Stimulated activated CD4-positive, alpha-beta T cell treated with anti-CD3 and anti-CD28 coated beads, Interleukin-15, amount 100 ng/mL, for 1 hour (primary cell): Measurements from ENCODE around the gene PCID2.
"Not testable (repeated sequence)": the region's sequence is repeated elsewhere in the genome, so short reads cannot be mapped to it uniquely, and the experiment has no call there.

Experiments
- DNase-seq, 2 donors: peaks; one replicate each; pipeline ENCODE4 v3.0.0-alpha.2; 2020; ENCODE audit warnings: low read depth in 1 of 2, low spot score in 1 of 2

The PCID2 gene

GRCh38 chr13:113208421-113209335, at the start of gene PCID2:
TSS of gene PCID2 (minus strand) at chr13:113208669. CDS start at chr13:113208634, 35 bp downstream.
- DNase-seq: peak; percentile 85 to 93

GRCh38 chr13:113257908-113258307, 49.4 kb upstream of the PCID2 start:
- DNase-seq: not testable (repeated sequence)

DNA sequence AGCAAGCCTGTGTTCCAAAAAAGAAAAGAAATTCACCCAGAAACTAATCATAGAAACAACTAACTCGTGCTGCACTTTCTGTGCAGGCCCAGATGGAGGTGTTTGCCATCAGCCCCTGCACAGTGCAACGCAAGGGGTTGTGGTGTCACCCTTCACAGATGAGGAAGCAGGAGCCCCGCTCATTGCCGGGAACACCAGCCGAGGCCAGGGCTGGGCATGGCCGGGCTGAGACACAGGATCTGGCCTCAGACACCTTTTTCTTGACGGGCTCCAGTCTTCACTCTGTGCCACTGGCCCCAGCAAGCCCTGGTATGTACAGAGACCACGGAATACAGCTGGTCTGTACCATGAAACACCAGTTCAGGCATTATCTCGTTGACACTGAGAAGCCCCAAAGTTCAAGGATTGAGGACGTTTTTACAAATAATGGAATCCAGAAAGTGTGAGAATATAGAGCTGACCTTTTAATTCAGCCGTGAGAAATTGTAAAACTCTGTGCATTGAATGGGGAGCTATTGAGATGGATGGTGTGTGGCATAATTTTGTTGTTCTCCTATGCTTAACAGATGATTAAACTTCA, 44.1 kb upstream of the PCID2 start:
- DNase-seq: no peak

DNA sequence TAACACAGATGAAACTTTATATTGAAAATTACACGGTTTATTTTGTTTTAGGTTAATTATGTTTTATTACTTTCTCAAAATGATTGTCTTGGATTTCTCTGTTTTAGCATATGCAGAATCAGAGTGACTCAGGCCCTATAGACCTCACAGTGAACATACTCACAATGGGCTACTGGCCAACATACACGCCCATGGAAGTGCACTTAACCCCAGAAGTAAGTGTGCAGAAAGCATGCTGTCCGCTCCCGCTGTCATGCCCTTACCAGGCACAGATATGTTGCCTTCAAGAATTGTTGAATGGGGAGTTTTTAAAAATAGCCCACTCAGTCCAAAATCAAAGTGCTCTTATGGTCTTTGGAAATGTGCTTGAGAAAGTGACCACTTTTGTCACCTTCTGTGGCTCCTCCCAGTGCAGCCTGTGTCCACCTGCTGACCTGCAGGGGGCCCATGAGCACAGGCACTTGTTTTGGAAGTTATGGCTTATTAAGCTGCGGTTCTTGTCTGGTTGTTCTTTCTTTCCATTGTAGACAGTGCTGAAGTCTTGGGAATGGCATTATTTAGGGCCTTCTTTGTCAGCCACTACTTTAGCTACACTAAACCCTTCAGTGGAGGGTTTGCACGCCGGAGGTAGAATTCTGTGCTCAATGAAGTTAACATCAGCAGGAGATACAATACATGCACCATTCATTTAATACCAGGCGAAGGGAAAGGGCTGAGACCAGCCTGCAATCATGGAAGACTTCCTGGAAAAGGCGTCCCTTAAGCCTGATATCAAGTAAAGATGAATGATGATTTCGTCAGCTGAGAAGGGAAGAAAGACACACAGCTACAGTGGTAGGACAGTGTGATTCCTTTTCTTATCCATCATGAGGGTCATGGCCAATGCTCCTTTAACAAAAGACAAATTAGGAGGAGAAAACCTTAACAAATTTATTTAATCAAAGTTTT, 37.7 kb upstream of the PCID2 start:
- DNase-seq: no peak

DNA sequence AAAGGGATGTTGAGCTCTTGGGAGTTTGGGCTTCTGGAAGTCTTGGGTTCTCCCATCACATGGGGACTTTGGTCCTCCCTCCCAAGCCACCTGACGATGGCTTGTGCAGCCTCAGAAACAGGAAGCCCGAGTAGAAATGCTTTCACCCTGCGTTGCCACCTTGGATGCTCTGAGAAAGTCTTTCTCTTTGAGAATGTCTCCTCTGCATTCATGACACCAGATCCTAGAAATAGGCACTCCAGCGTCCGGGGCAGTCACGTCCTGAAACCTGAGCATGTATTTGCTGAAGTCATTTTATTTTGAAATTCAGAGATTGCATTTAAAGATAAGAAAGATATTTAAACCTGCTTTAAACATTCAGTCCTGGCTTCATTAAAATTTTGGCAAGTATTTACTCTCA, 35.4 kb upstream of the PCID2 start:
- no peak for DNase-seq

GRCh38 chr13:113241623-113242022, 33.2 kb upstream of the PCID2 start:
- not testable (repeated sequence) for DNase-seq

DNA sequence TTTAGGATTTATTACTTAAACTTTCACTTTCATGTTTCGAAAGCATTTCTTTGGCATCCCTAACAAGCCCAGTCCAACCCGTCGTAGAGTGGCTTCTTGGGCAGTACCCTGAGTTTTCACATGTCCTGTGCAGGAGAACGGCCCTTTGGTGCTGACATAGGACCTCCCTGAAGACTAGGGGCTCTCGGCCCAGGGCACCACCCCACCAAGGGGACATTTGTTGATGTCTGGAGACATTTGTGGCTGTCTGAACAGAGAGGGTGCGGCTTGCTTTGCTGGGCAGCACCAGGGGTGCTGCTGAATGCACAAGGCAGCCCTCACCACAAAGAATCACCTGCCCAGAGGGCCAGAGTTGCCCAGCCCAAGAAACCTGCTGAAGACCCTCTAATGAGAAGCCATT, 31.5 kb upstream of the PCID2 start:
- DNase-seq: no peak

DNA sequence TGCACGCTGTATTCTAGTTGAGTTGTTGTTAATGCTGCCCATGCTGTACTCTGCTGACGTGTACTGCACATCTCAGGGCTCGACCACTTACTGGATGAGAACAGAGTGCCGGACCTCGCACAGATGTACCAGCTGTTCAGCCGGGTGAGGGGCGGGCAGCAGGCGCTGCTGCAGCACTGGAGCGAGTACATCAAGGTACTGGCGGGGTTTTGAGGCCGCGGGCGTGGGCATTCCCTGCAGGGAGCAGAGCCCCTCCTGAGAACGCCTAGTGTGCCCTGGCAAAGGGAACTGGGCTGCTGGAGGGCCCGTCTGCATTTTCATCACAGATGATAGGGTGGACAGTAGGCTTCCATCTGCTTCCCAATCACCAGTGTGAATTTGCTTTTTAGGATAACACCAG, 30.9 kb upstream of the PCID2 start:
- no peak for DNase-seq

GRCh38 chr13:113238536-113238935, 30.1 kb upstream of the PCID2 start:
- no peak for DNase-seq

GRCh38 chr13:113233101-113233500, 24.6 kb upstream of the PCID2 start:
- no peak for DNase-seq

GRCh38 chr13:113232208-113233003, 23.9 kb upstream of the PCID2 start:
- no peak for DNase-seq

DNA sequence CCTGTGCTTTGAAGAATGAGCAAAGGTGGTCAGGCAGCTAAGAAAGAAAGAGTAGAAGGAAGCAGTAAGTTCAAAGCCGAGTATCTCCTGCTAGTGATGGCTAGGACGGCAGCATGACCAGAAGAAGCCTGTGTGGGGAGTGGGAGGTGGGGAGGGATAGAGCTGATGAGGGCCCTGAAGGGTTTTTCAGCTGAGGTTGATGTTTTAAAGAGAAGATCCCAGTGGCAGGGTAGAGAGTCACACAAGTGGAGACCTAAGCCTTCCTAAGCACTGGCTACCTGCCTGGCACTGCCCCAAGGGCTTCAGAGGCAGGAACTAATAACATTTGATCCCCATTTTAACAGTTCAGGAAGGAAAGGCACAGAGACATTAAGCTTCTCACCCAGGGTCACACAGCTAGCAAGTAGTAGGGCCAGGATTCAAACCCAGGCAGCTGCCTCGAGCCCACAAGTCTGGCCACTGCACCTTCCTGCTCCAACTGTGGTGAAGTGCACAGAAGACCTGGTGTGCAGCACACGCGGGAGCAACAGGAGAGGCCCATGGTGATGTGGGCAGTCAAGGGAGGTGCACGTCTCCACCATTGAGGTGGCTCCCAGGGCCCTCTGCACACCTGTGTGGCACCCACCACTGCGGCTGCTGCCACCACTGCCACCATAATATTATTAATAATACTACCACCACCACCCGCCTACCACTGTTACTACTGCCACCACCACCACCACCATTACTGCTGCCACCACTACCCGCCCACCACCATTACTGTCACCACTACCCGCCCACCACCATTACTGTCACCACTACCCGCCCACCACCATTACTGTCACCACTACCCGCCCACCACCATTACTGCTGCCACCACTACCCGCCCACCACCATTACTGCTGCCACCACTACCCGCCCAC, 23.1 kb upstream of the PCID2 start:
- DNase-seq: no peak

DNA sequence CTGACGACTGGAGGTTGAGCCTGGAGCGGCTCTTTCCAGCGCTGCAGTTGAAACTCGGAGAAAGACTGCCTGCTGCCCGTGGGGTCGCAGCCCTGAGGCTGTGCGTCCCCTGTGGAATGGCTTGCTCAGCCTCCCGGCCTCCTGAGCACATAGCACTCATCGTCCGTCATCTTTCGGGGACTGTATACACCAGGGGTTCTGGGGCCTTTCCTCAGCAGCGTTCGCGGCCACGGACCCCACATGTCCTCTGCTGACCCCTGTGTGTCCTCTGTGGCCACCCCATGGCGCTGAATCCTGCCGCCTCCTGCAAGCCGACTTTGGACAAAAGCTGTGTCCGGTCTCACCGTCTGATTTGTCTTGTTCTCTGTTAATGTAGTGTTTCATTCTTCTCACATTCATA, 21.3 kb upstream of the PCID2 start:
- DNase-seq: no peak

- no peak for DNase-seq
These were observed 20.7 kb upstream of the PCID2 start for GRCh38 chr13:113229161-113229560.

GRCh38 chr13:113226873-113227450, 18.5 kb upstream of the PCID2 start:
- DNase-seq: no peak

DNA sequence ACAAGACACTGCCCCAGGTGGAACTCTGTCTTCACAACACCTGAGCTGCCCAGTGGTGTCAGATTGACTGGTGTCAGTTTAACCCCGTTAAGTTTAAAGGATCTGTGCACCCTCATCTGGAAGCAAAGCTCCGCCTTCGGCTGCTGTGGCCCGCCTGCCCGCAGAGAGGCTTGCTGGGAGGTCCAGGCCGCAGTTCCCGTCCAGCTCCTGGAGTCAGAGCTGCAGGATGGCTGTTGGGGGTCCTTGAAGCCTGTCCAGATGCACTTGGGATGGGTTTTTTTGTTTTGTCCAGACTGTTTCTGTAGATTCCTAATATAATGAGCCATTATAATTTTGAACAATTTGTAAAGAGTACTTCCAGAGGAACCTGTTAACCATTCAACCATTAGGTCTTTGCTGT, 17.0 kb upstream of the PCID2 start:
- DNase-seq: no peak

GRCh38 chr13:113224486-113224885, 16.0 kb upstream of the PCID2 start:
- DNase-seq: no peak

GRCh38 chr13:113223070-113223469, 14.6 kb upstream of the PCID2 start:
- DNase-seq: no peak

DNA sequence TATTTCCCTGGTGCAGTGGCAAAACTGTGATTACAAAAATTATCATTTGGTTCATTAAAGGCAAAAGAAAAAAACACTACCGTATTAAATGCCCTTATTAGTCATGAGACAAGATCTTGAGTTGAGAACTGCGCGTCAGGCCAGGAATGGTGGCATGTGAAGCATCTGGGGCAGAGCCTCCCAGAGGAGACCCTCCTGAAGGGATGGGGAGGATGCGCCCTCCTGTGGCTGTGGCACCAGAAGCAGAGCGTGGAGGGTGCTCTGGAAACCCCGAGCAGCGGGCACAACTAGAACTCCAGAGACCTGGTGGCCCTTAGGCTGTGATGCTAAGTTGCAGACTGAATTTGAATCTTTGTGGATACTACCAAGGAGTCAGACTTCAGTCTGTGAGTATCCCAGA, 12.4 kb upstream of the PCID2 start:
- no peak for DNase-seq
